K562 (cell line): ENCODE measurements around the gene KCNQ5. TPM values are rescaled to one million over a fixed set of nuclear protein-coding genes. Genes with fewer than 3 reads are reported as not detected.

Experiments
- ATAC-seq: fragments of 200-7000 bp; cut with Tn5 transposase; 3 replicates; pipeline ENCODE4 v1.9.1; 2020; ENCODE audit warnings: moderate library complexity
- BruUV-seq: library from RNA; stranded (reverse); fragments of 400-500 nt; replicated peaks from 2 replicates; lab custom pipeline; 2021; lab: Mats Ljungman, UMichigan
- CTCF ChIA-PET: fragments of 300-600 bp; formaldehyde crosslinking; extraction: SDS; loops from one replicate; lab custom pipeline; 2021; ENCODE audit warnings: low intra/inter-chr PET ratio; lab: Yijun Ruan, JAX
- POLR2A ChIA-PET: fragments of 300-600, 350-650 bp; sonication (Branson Sonifier 250); formaldehyde crosslinking; extraction: SDS; loops from one replicate; lab custom pipeline; 2021; ENCODE audit warnings: antibody characterized with exemption, inconsistent platforms; lab: Yijun Ruan, JAX
- DNase-seq, 4 experiments: peaks; one replicate each; pipeline versions ENCODE4 v3.0.0 to v3.0.0-alpha.2; 2011 to 2018; ENCODE audit warnings: low spot score in 3 of 4, mixed read lengths in 3 of 4; ENCODE audit errors: extremely low read depth in 1 of 4
- FAIRE-seq: peaks from 2 replicates; lab custom pipeline; 2011; peaks lifted over from hg19 to GRCh38; lab: Jason Lieb, UNC
- H2AFZ ChIP-seq: 2 replicates; pipeline ENCODE4 v1.6.0; 2011; ENCODE audit warnings: low read depth, low read length, control low read depth, inconsistent platforms
- H3K27ac ChIP-seq: fragments of 200-600 bp; 3 replicates; pipeline ENCODE4 v1.8.0; 2011; ENCODE audit warnings: low read depth, mild to moderate bottlenecking, control low read depth, inconsistent platforms, low read length, moderate library complexity, mixed read lengths; ENCODE audit errors: extremely low read depth
- H3K27me3 ChIP-seq, 2 experiments: fragments of 300-600 bp in 1 of 2; 2 replicates in 1 of 2; 3 replicates in 1 of 2; pipeline versions ENCODE4 v1.6.0 to v1.8.0; 2011; ENCODE audit warnings: inconsistent platforms in 2 of 2, low read length in 2 of 2, mild to moderate bottlenecking in 1 of 2, mixed read lengths in 1 of 2, moderate library complexity in 1 of 2; ENCODE audit not compliant: control insufficient read depth in 2 of 2, insufficient read depth in 2 of 2
- H3K36me3 ChIP-seq: fragments of 300-600 bp; 3 replicates; pipeline ENCODE4 v1.8.0; 2011; ENCODE audit warnings: mild to moderate bottlenecking, low read length, inconsistent platforms; ENCODE audit not compliant: control insufficient read depth, insufficient read depth
- H3K4me1 ChIP-seq, 2 experiments: fragments of 200-600 bp in 1 of 2; replicated peaks in 1 of 2; 2 replicates in 1 of 2; 3 replicates in 1 of 2; pipeline versions ENCODE4 v1.5.1 to v1.8.0; 2011; ENCODE audit warnings: inconsistent platforms in 2 of 2, low read length in 2 of 2, mild to moderate bottlenecking in 1 of 2, mixed read lengths in 1 of 2, moderate library complexity in 1 of 2; ENCODE audit not compliant: control insufficient read depth in 2 of 2, insufficient read depth in 2 of 2
- H3K4me2 ChIP-seq: 2 replicates; pipeline ENCODE4 v1.6.1; 2011; ENCODE audit warnings: low read length, control low read depth, inconsistent platforms, mixed read lengths; ENCODE audit not compliant: insufficient read depth
- H3K4me3 ChIP-seq: fragments of 200-600 bp; sonication (generic), shearing (Covaris generic); 2 replicates; pipeline ENCODE4 v1.5.1; 2016; ENCODE audit warnings: control low read depth, inconsistent platforms
- H3K79me2 ChIP-seq: fragments of 200-600 bp; 3 replicates; pipeline ENCODE4 v1.8.0; 2011; ENCODE audit warnings: low read length, inconsistent platforms; ENCODE audit not compliant: control insufficient read depth, insufficient read depth
- H3K9ac ChIP-seq, 2 experiments: 2 replicates each; pipeline versions ENCODE4 v1.6.0 to v1.6.1; 2011; ENCODE audit warnings: low read depth in 2 of 2, low read length in 2 of 2, control low read depth in 1 of 2, inconsistent platforms in 1 of 2, mild to moderate bottlenecking in 1 of 2, mixed read lengths in 1 of 2; ENCODE audit not compliant: insufficient read depth in 1 of 2
- H3K9me1 ChIP-seq: one replicate; pipeline ENCODE4 v1.6.0; 2011; ENCODE audit warnings: inconsistent platforms, mild to moderate bottlenecking, low read length, moderate library complexity; ENCODE audit not compliant: control insufficient read depth, insufficient read depth
- H3K9me3 ChIP-seq: replicated peaks from 2 replicates; pipeline ENCODE4 v1.5.1; 2011; ENCODE audit warnings: low read depth, low read length, inconsistent platforms; ENCODE audit not compliant: control insufficient read depth, insufficient read depth
- H4K20me1 ChIP-seq: replicated peaks from 2 replicates; pipeline ENCODE4 v1.6.1; 2011; ENCODE audit warnings: low read length, inconsistent platforms, mixed read lengths; ENCODE audit not compliant: control insufficient read depth, insufficient read depth
- CEBPB ChIP-seq: fragments of 450-650 bp; IDR thresholded peaks from 2 replicates; pipeline ENCODE4 v1.6.1; 2016; ENCODE audit warnings: missing genetic modification characterization, missing compliant biosample characterization
- CEBPG ChIP-seq, 3 experiments: fragments of 200-800 bp in 1 of 3; sonication (Bioruptor generic) in 1 of 3; sonication (generic) in 1 of 3; formaldehyde crosslinking in 1 of 3; IDR thresholded peaks in 2 of 3; conservative IDR thresholded peaks in 1 of 3; 2 replicates each; pipeline versions ENCODE4 v1.6.1 to v1.8.0; 2016 to 2022; ENCODE audit warnings: missing compliant biosample characterization in 2 of 3, missing genetic modification characterization in 2 of 3, mild to moderate bottlenecking in 1 of 3, missing genetic modification reagents in 1 of 3
- GTF2E2 ChIP-seq: fragments of 200-800 bp; sonication (Bioruptor generic); IDR thresholded peaks from 2 replicates; pipeline ENCODE4 v1.6.1; 2016; ENCODE audit warnings: missing genetic modification characterization, missing compliant biosample characterization
- SNAPC5 ChIP-seq: fragments of 250-450 bp; sonication (Bioruptor Pico); IDR thresholded peaks from 2 replicates; pipeline ENCODE4 v1.8.0; 2021; ENCODE audit warnings: moderate library complexity, mild to moderate bottlenecking, inconsistent platforms
- ZNF134 ChIP-seq: fragments of 250-450 bp; sonication (Bioruptor Pico); conservative IDR thresholded peaks from 2 replicates; pipeline ENCODE4 v1.4.0; 2020
- WGBS: fragments of 100-300 bp; shearing (Covaris generic); methylation state at CpG from one replicate; pipeline ENCODE4 v1.1.6; 2016; ENCODE audit warnings: low coverage, mixed read lengths; ENCODE audit not compliant: insufficient coverage; ENCODE audit errors: missing lambda C conversion rate; 5-methylcytosine and 5-hydroxymethylcytosine counted together
- in situ Hi-C: fragments of 300-500 bp; cut with MboI; formaldehyde crosslinking; loops from 4 replicates; pipeline ENCODE4 v1.15.0; 2018; ENCODE audit warnings: inconsistent platforms, mixed read lengths
- intact Hi-C: fragments of 100-400 bp; cut with micrococcal nuclease; formaldehyde crosslinking; loops from 2 replicates; pipeline ENCODE4 v1.14.2; 2022
- polyA plus RNA-seq, 8 experiments: library from polyadenylated mRNA; depleted of rRNA in 4 of 8; stranded (reverse) in 5 of 8; unstranded in 3 of 8; fragments of >200 nt; fragmentation: Nextera tagmentation in 2 of 8; fragmentation: Illumina TruSeq in 1 of 8; extraction: Ambion mirVana in 2 of 8; extraction: Trizol in 1 of 8; gene quantifications; 2 replicates each; pipeline versions ENCODE4 v1.2.1 to v1.2.3, GENCODE V29; 2011 to 2014; ENCODE audit warnings: inconsistent platforms in 1 of 8, missing spikeins in 1 of 8
- total RNA-seq, 7 experiments: library from RNA; depleted of rRNA in 6 of 7; stranded (reverse); fragments of >200 nt in 6 of 7; fragmentation: Illumina TruSeq in 2 of 7; extraction: Trizol in 2 of 7; gene quantifications; 2 replicates each; pipeline versions ENCODE4 v1.2.1 to v1.2.3, GENCODE V29; 2011 to 2021; ENCODE audit warnings: low replicate concordance in 1 of 7

KCNQ5 gene
- total and polyA plus RNA-seq, 9 of the 15 experiments (the other 6 are each of a cell fraction or from before 2014, with no cell fraction given), result 0.31 to 5.9 (median 2.6) TPM

- Histone ChIP-seq H4K20me1 (no peaks in the 10 kb centered on the region), H3K9me3 (no peaks in the 10 kb centered on the region), H3K79me2 (no peaks in the 10 kb centered on the region), H3K4me3 (no peak overlapping the region), H2AFZ (no peak overlapping the region), H3K27me3 (no peaks in the 10 kb centered on the region), H3K4me1 (no peaks in the 10 kb centered on the region), H3K9me1 (no peaks in the 10 kb centered on the region), H3K36me3 (no peaks in the 10 kb centered on the region), H3K27ac (no peak overlapping the region), H3K9ac (no peak overlapping the region), H3K4me2 (no peak overlapping the region)
- FAIRE-seq (no peak), DNase-seq (no peak), ATAC-seq (no peak)
- CTCF ChIA-PET, result no interaction called here
- in situ Hi-C loops (no loop called here), intact Hi-C loops (no loop called here)
- POLR2A ChIA-PET, result interaction anchor here (1.4 kb wide), 1 partner anchor 9 kb away, joined by 4 read pairs; no protein-coding TSS in a partner anchor
- BruUV-seq, result no TSS peak
- WGBS, result 59% methylated on average over 2 of the region's 2 CpGs
- TF ChIP-seq CEBPG (CRISPR knock-in tag; IDR thresholded peaks at IDR 0.05), result no peak
- TF ChIP-seq CEBPG (tag; conservative IDR thresholded peaks at IDR 0.05 in 1 of 2, IDR thresholded peaks at IDR 0.05 in 1 of 2), result peak; percentile 16 to 52; a peak in 2 of 4 replicates
- peak; percentile 77 for TF ChIP-seq CEBPB
- TF ChIP-seq SNAPC5 (CRISPR knock-in tag), result no peak
- no peak for TF ChIP-seq GTF2E2 (tag)
- TF ChIP-seq ZNF134 (CRISPR knock-in tag), result no peak
These were observed 25.6 kb downstream of the KCNQ5 start for GRCh38 chr6:72647489-72647888.
